Omental fat pad (tissue), 4 donors: ENCODE data around the gene ERICH6B. TPM values are rescaled to one million over a fixed set of nuclear protein-coding genes. Genes with fewer than 3 reads are reported as not detected.

Experiments used
- ATAC-seq: fragments of 150-250 bp; one replicate; pipeline ENCODE4 v1.9.1; 2016; ENCODE audit warnings: mild to moderate bottlenecking, moderate library complexity; ENCODE audit not compliant: low FRiP score
- DNase-seq: peaks from one replicate; pipeline ENCODE4 v3.0.0-alpha.2; 2019; ENCODE audit warnings: low spot score
- total RNA-seq, 4 donors: library from RNA; depleted of rRNA; stranded (reverse); fragments of >200 nt; gene quantifications; one replicate each; pipeline ENCODE4 v1.1.0, GENCODE V29; 2016
- TF ChIP-seq, protein P1 (sequence below), 3 donors: fragments of 450-650 bp; IDR thresholded peaks; one replicate each; pipeline ENCODE4 v1.5.1; 2016 to 2017; ENCODE audit warnings: antibody characterized with exemption in 3 of 3, mild to moderate bottlenecking in 3 of 3, moderate library complexity in 2 of 3

The ERICH6B gene
- total RNA-seq, 4 donors from 2014 or later, result not detected

DNA sequence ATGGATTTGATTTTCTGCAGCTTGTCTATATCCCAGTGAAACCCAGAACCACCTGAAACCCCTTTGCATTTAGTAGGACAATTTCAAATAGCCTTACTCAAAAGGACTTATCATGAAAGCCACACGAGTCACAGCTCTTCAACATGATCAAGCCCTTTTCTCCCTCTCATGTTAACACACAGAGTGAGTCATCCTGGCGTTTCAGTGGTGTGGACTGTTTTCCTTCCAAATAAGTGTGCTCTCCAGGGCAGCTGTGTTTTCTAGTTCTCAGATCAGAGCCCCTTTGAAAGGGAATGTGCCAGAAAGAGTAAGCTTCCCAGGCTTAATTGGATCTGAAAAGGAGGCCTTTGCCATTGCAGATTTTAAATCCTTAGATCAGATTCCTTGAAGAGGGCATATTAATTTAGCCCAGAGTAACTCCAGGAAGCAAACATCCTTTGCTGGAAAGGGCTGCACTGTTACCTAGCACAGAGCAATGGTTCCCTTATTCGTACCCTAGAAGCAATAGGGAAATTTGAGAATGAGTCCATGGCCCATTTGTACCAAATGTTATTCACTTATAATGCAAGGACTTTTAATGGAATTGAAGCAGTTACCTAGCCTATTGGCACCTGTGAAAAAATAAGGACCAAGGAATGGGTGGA is 51.3 kb downstream of the ERICH6B start:
- no peak for DNase-seq
- TF ChIP-seq, protein P1, sequence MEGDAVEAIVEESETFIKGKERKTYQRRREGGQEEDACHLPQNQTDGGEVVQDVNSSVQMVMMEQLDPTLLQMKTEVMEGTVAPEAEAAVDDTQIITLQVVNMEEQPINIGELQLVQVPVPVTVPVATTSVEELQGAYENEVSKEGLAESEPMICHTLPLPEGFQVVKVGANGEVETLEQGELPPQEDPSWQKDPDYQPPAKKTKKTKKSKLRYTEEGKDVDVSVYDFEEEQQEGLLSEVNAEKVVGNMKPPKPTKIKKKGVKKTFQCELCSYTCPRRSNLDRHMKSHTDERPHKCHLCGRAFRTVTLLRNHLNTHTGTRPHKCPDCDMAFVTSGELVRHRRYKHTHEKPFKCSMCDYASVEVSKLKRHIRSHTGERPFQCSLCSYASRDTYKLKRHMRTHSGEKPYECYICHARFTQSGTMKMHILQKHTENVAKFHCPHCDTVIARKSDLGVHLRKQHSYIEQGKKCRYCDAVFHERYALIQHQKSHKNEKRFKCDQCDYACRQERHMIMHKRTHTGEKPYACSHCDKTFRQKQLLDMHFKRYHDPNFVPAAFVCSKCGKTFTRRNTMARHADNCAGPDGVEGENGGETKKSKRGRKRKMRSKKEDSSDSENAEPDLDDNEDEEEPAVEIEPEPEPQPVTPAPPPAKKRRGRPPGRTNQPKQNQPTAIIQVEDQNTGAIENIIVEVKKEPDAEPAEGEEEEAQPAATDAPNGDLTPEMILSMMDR (IDR thresholded peaks at IDR 0.05), result no peak
- no peak for ATAC-seq

DNA sequence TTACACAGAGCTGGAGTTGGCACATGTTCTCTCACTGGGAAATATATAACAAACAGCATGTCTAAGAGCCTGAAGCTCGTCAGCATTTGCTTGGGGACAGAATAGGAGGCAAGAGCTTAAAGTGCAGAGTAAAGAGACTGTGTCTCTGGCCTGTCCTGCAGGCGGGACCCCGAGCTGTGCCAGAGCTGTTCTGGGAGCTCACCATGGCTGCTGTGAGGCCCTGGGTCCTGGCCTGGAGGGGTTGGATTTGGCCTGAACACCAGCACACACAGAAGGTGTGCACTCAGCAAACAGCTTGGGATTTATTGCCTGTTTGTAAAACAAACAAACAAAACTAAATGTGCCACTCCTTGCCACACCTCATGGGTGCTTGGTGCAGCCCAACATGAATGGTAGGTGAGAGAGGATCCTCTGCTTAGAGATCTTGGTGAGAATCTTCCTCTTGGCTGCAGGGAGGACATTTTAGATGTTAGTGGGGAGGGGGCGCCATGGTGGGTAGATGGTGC is 60.9 kb downstream of the ERICH6B start:
- TF ChIP-seq, protein P1 (IDR thresholded peaks at IDR 0.05), result no peak
- no peak for ATAC-seq

DNA sequence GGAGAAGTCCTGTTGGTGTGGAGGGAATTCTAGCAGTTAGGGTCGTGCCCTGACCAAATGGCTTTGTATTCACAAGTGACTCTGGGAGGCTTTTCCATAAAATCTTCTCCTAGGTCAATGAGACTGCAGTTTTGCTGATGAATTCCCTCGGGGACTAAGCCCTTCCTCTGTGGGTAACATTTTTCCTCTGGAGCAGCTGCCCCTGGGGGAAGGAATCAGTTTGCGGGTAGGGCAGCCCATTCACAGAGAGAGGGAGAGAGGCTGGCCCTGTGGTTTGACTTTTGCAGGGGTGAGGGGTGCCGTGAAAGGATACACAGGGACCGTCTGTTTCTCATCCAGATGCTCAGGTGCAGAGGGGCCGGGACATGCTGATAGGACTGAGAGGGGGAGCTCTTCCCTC is 67.3 kb downstream of the ERICH6B start:
- TF ChIP-seq, protein P1 (IDR thresholded peaks at IDR 0.05), result no peak
- no peak for DNase-seq
- no peak for ATAC-seq

More for the DNA sequence above, 60.9 kb downstream of the ERICH6B start:
- no peak for DNase-seq

DNA sequence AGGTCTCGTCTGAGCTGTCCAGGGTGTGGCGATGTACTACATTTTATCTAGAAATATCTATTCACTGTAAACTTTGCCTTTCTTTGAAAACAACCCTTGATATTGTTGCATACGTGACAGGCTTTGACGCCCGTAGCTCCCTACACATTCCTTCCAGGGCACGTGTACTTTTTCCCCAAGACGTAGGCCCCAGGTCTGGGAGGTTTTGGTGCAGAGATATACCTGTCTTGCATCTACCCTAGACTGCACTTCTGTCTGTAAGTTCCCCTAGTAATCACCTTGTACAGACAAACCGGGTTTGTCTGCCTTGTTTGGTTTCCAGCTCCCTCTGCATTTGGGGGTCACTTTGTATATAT is 69.2 kb downstream of the ERICH6B start:
- TF ChIP-seq, protein P1 (IDR thresholded peaks at IDR 0.05), result no peak
- ATAC-seq (no peak), DNase-seq (no peak)

DNA sequence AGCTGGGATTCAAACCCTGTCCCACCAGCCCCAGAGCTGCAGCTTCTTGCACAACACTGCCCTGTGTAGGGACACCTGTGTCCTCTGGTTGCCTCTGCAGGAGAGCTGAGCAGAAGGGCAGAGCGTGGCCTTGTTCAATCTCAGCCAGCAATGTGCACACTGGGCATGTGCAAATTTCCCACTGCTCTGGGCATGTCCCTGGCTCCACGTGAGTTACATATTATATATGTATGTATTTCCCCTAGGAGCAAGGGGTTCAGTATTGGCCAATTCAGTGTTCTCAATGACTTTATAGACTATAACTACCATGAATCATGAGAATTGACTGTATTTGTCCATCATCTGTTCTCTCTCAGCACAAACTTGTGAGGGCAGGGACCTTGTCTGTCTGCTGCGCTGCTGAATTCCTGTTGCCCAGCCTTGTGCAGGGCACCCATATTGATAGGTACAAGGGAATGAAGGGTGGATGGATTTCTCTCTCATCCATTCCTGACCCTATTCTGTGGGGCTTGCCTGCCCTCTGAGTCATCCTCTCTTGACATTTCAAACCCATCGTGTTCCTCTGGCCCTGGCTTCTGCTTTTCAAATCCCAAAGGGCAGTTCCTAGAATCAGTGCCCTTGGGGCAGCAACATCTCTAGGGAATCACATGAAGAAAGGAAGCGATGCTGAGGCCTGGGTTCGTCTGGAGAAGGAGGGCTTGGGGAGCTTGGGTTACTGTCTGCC is 69.7 kb downstream of the ERICH6B start:
- DNase-seq (no peak), ATAC-seq (no peak)
- TF ChIP-seq, protein P1 (IDR thresholded peaks at IDR 0.05), result no peak

DNA sequence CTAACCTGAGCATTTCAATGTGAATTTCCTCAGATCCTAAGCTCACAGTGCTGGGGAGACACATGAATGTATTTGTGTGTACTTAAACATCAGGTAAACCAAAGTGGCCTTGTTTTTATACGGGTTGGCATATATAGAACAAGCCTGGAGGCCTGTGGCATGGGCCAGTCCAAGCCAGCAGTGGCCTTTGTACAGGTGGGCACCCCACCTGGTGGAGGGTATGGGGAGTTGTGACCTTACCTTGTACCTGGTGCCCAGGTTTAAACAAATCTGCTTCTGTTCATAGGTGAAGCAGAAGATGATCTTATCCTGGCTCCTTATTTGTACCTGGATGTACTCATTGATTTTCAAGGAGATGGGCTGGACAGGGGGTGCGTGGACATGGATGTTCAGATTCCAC is 71.0 kb downstream of the ERICH6B start:
- ATAC-seq, result no peak
- TF ChIP-seq, protein P1 (IDR thresholded peaks at IDR 0.05), result no peak
- DNase-seq, result no peak

DNA sequence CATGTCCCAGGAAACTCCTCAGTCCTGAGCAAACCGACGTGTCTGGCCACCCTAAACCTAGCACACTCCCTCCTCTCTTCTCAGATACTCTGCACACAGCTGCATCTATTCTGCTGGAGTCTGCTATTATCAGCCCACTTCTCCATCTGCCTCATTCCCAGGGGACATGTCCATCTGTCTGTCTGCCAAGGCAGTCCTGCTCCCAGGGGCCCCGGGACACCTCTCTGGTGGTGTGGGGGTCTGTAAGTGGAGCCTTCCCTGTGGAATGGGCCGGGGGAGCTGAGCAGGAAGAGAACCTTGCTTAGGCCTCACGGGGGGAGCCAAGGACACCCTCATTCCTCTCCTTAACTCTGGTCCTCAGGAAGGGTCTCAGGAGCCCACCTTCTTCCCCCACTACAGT is 72.7 kb downstream of the ERICH6B start:
- no peak for DNase-seq
- TF ChIP-seq, protein P1 (IDR thresholded peaks at IDR 0.05), result no peak
- ATAC-seq, result no peak
